ENCODE measurements around the gene KLHDC3. TPM values are rescaled to one million over a fixed set of nuclear protein-coding genes. Genes with fewer than 3 reads are reported as not detected.

The KLHDC3 gene
- total and polyA plus RNA-seq, 2 of the 13 experiments (the other 11 are each of a cell fraction or from before 2014, with no cell fraction given), result 78.3 to 91.5 TPM

GRCh38 chr6:43013097-43013842, 779 bp upstream of the KLHDC3 start (continued):
- no peak for TF ChIP-seq GRHL1 (CRISPR knock-in tag; conservative IDR thresholded peaks at IDR 0.05)

GRCh38 chr6:43014434-43014909, 423 bp downstream of the KLHDC3 start:
- FAIRE-seq (no peak), ATAC-seq (peak; percentile 1), DNase-seq (ENCODE audit: low spot score) (no peak)
- Histone ChIP-seq H3K27me3 (ENCODE audit: control insufficient read depth in 1 of 2, insufficient read depth in 2 of 2, low read length in 2 of 2) (no peaks in the 10 kb centered on the region; a peak in 1 of 5 replicates), H3K9me3 (ENCODE audit: low read length) (no peaks in the 10 kb centered on the region), H3K4me1 (ENCODE audit: insufficient read depth, low read length) (peaks cover 38% of the 10 kb centered on the region), H3K27ac (ENCODE audit: extremely low read length, insufficient read depth, low read length) (peak overlapping the region; percentile 44), H3K9ac (ENCODE audit: insufficient read depth, low read depth, low read length) (peak overlapping the region; percentile 79), H2AFZ (ENCODE audit: low read length) (no peak overlapping the region), H3K79me2 (ENCODE audit: insufficient read depth, low read length) (peaks cover 34% of the 10 kb centered on the region), H3K36me3 (replicated peaks in 1 of 2; ENCODE audit: control insufficient read depth in 1 of 2, insufficient read depth in 2 of 2, low read length in 2 of 2) (peaks cover 22 to 56% of the 10 kb centered on the region in 2 experiments; a peak in 4 of 5 replicates), H3K4me3 (replicated peaks in 1 of 3; ENCODE audit: insufficient read depth in 1 of 3, low read depth in 2 of 3, low read length in 3 of 3) (peak overlapping the region; percentile 80 to 93 (median 90)), H3K4me2 (ENCODE audit: low read depth, low read length) (peak overlapping the region; percentile 89), H4K20me1 (ENCODE audit: insufficient read depth, low read length) (no peaks in the 10 kb centered on the region)
- in situ Hi-C loops (cut with HindIII; ENCODE audit: extremely low pct_ligation_motif_present, low pct_unique_long_range_greater_than_20kb) (no loop called here), intact Hi-C loops (cut with micrococcal nuclease; ENCODE audit: unreplicated experiment) (loop anchor here (2.0 to 5.0 kb wide), 3 partner anchors 38 to 52 kb away; partner anchors contain the start of genes CUL7 and GNMT)
- TSS peak; percentile 61 for BruUV-seq (replicated peaks)
- POLR2A ChIA-PET, result interaction anchor here (0.6 to 5.3 kb wide), 34 partner anchors 9 to 502 kb away, joined by 3 to 76 read pairs (median 6); partner anchors contain the start of genes CNPY3, CUL7, CUL9 and GNMT
- WGBS (ENCODE audit: low lambda C conversion rate), result 1% methylated on average over 7 of the region's 7 CpGs
- CTCF ChIA-PET (ENCODE audit: low intra/inter-chr PET ratio, low total read pairs), result no interaction called here
- TF ChIP-seq ARHGAP35 (CRISPR knock-in tag; IDR thresholded peaks at IDR 0.05; ENCODE audit: borderline replicate concordance) (0 out of 2 replicates have a peak, but pooled peaks have one; percentile 11), ZNF678 (CRISPR knock-in tag; IDR thresholded peaks at IDR 0.05) (no peak), SIN3A (IDR thresholded peaks at IDR 0.05; ENCODE audit: borderline replicate concordance, low read depth, low read length) (no peak), LRRFIP1 (CRISPR knock-in tag; conservative IDR thresholded peaks at IDR 0.05) (no peak), HNF4A (CRISPR knock-in tag; IDR thresholded peaks at IDR 0.05) (no peak), ZNF207 (IDR thresholded peaks at IDR 0.05; ENCODE audit: borderline replicate concordance) (no peak), KDM5A (IDR thresholded peaks at IDR 0.05; ENCODE audit: borderline replicate concordance, low read length) (peak; percentile 46; the same call in 1 of the 2 replicates), AKAP8 (CRISPR knock-in tag; IDR thresholded peaks at IDR 0.05) (no peak), ZNF839 (CRISPR knock-in tag; IDR thresholded peaks at IDR 0.05; ENCODE audit: borderline replicate concordance) (no peak), SYNCRIP (IDR thresholded peaks at IDR 0.05; ENCODE audit: insufficient read depth, low read depth, low read length) (no peak), DZIP1 (CRISPR knock-in tag; IDR thresholded peaks at IDR 0.05) (no peak)
